ENCODE measurements around the gene RIPPLY1. TPM values are rescaled to one million over a fixed set of nuclear protein-coding genes. Genes with fewer than 3 reads are reported as not detected.

The RIPPLY1 gene
- polyA plus RNA-seq, 3 donors: not detected

DNA sequence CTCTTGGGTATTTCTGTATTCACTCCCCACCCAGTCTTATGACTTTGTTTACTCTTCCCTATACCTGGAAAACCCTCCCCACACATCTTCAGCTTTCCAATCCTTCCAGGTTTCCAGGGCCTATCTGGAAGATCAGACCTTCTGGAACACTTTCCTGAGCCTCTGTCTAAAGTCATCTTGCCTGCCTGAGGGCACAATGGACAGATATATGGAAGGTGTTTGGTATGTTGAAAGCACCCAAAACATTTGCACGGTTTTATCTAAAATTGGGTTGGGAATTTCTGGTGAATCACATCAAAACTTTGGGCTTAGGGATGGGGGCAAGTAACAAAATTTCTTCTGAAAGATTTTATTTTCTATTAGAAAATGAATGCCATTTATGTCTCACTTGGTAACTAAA is 33.1 kb upstream of the RIPPLY1 start:
- Histone ChIP-seq H4K20me1 (ENCODE audit: insufficient read depth, low read length) (no peaks in the 10 kb centered on the region), H3K27me3 (ENCODE audit: control insufficient read depth in 2 of 2, insufficient read depth in 2 of 2, low read length in 2 of 2) (no peaks in the 10 kb centered on the region), H3K36me3 (replicated peaks in 1 of 2; ENCODE audit: control insufficient read depth in 1 of 2, insufficient read depth in 2 of 2, low read length in 2 of 2) (no peaks in the 10 kb centered on the region), H2AFZ (ENCODE audit: insufficient read depth, low read depth, low read length, poor library complexity, severe bottlenecking) (no peak overlapping the region), H3K4me3 (replicated peaks in 1 of 3; ENCODE audit: low read depth in 2 of 3, low read length in 3 of 3) (no peak overlapping the region), H3K27ac (ENCODE audit: low read depth in 1 of 2, low read length in 2 of 2) (no peak overlapping the region), H3K79me2 (ENCODE audit: insufficient read depth, low read length) (no peaks in the 10 kb centered on the region), H3K9ac (ENCODE audit: insufficient read depth, low read length, poor library complexity, severe bottlenecking) (no peak overlapping the region), H3K4me2 (replicated peaks; ENCODE audit: extremely low read depth, low read length, poor library complexity, severe bottlenecking) (no peak overlapping the region), H3K9me3 (replicated peaks in 1 of 2; ENCODE audit: control insufficient read depth in 1 of 2, insufficient read depth in 1 of 2, low read length in 2 of 2) (no peaks in the 10 kb centered on the region), H3K4me1 (ENCODE audit: control insufficient read depth in 1 of 2, insufficient read depth in 2 of 2, low read length in 2 of 2) (no peaks in the 10 kb centered on the region)
- DNase-seq: no peak
- no peaks in the 10 kb centered on the region for H3K36me3 Mint-ChIP-seq
- no CpG with 5 or more reads among the region's 1 CpG for WGBS (ENCODE audit: insufficient coverage)
- TF ChIP-seq, protein P1, sequence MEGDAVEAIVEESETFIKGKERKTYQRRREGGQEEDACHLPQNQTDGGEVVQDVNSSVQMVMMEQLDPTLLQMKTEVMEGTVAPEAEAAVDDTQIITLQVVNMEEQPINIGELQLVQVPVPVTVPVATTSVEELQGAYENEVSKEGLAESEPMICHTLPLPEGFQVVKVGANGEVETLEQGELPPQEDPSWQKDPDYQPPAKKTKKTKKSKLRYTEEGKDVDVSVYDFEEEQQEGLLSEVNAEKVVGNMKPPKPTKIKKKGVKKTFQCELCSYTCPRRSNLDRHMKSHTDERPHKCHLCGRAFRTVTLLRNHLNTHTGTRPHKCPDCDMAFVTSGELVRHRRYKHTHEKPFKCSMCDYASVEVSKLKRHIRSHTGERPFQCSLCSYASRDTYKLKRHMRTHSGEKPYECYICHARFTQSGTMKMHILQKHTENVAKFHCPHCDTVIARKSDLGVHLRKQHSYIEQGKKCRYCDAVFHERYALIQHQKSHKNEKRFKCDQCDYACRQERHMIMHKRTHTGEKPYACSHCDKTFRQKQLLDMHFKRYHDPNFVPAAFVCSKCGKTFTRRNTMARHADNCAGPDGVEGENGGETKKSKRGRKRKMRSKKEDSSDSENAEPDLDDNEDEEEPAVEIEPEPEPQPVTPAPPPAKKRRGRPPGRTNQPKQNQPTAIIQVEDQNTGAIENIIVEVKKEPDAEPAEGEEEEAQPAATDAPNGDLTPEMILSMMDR (IDR thresholded peaks at IDR 0.05): no peak
- intact Hi-C loops (cut with micrococcal nuclease): no loop called here
- H3K9me3 Mint-ChIP-seq: no peaks in the 10 kb centered on the region
- no peak overlapping the region for H3K4me3 Mint-ChIP-seq
- H3K4me1 Mint-ChIP-seq: peaks cover 2% of the 10 kb centered on the region
- peaks cover 0 to 2% (median 2%) of the 10 kb centered on the region in 3 donors for H3K27me3 Mint-ChIP-seq (ENCODE audit: low read depth in 3 of 3)
- no peak overlapping the region for H3K27ac Mint-ChIP-seq

DNA sequence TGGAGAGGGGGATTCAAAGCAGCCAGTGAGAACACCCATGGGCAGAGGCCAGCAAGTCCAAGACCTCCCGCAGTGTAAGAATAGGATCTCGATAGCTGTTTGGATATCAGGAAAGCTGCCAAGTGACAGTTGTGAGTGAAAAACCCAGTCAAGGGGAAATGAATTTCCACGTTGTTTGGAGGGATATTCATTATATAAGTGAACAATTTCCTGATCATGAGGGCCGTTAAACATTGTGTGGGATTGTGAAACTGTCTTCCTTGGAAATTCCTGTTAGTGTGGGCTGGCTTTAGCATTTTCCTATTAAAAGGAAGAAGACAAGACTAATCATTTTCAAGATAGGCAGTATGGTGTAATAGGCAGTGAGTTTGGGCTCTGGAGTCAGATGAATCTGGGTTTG is 32.0 kb upstream of the RIPPLY1 start:
- peaks cover 0 to 2% (median 2%) of the 10 kb centered on the region in 3 donors for H3K27me3 Mint-ChIP-seq (ENCODE audit: low read depth in 3 of 3)
- no peaks in the 10 kb centered on the region for H3K36me3 Mint-ChIP-seq
- peaks cover 2% of the 10 kb centered on the region for H3K4me1 Mint-ChIP-seq
- no peaks in the 10 kb centered on the region for H3K9me3 Mint-ChIP-seq
- Histone ChIP-seq H3K4me3 (replicated peaks in 1 of 3; ENCODE audit: low read depth in 2 of 3, low read length in 3 of 3) (no peak overlapping the region), H3K4me2 (replicated peaks; ENCODE audit: extremely low read depth, low read length, poor library complexity, severe bottlenecking) (no peak overlapping the region), H3K79me2 (ENCODE audit: insufficient read depth, low read length) (no peaks in the 10 kb centered on the region), H2AFZ (ENCODE audit: insufficient read depth, low read depth, low read length, poor library complexity, severe bottlenecking) (no peak overlapping the region), H3K4me1 (ENCODE audit: control insufficient read depth in 1 of 2, insufficient read depth in 2 of 2, low read length in 2 of 2) (no peaks in the 10 kb centered on the region), H3K36me3 (replicated peaks in 1 of 2; ENCODE audit: control insufficient read depth in 1 of 2, insufficient read depth in 2 of 2, low read length in 2 of 2) (no peaks in the 10 kb centered on the region), H3K27ac (ENCODE audit: low read depth in 1 of 2, low read length in 2 of 2) (no peak overlapping the region), H4K20me1 (ENCODE audit: insufficient read depth, low read length) (no peaks in the 10 kb centered on the region), H3K27me3 (ENCODE audit: control insufficient read depth in 2 of 2, insufficient read depth in 2 of 2, low read length in 2 of 2) (no peaks in the 10 kb centered on the region), H3K9ac (ENCODE audit: insufficient read depth, low read length, poor library complexity, severe bottlenecking) (no peak overlapping the region), H3K9me3 (replicated peaks in 1 of 2; ENCODE audit: control insufficient read depth in 1 of 2, insufficient read depth in 1 of 2, low read length in 2 of 2) (no peaks in the 10 kb centered on the region)
- intact Hi-C loops (cut with micrococcal nuclease): no loop called here
- WGBS (ENCODE audit: insufficient coverage): no CpG with 5 or more reads among the region's 4 CpGs
- DNase-seq: no peak
- H3K4me3 Mint-ChIP-seq: no peak overlapping the region
- H3K27ac Mint-ChIP-seq: no peak overlapping the region
- TF ChIP-seq, protein P1 (IDR thresholded peaks at IDR 0.05): no peak

Measured in CD14-positive monocyte (primary cell).